22Rv1 (cell line): ENCODE results near the gene PRSS2.

ENCODE experiments used
- ZFX ChIP-seq: fragments of 450-650 bp; IDR thresholded peaks from 2 replicates; pipeline ENCODE4 v1.6.1; 2017; ENCODE audit warnings: antibody characterized with exemption, borderline replicate concordance
- TF ChIP-seq, protein P1 (sequence below): fragments of 450-650 bp; IDR thresholded peaks from 2 replicates; pipeline ENCODE4 v1.5.1; 2017; ENCODE audit warnings: mild to moderate bottlenecking

DNA sequence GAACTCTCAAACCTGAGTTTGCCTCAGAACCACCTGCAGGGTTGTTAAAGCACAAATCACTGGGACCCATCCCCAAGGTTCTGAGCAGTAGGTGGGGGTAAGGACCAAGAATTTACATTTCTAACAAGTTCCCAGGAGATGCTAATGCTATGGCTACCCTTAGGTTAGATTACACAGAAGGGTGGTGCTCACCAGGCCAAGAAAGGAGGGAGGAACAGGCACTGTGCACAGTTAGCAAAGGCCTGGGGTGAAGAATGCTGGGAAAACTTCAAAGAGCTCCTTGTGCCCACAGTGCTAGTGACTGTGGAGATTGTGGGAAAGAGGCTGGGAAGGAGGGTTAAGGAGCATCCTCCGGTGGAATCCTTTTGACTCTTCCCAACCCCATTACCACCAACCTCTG, 8.7 kb upstream of the PRSS2 start:
- TF ChIP-seq, protein P1, sequence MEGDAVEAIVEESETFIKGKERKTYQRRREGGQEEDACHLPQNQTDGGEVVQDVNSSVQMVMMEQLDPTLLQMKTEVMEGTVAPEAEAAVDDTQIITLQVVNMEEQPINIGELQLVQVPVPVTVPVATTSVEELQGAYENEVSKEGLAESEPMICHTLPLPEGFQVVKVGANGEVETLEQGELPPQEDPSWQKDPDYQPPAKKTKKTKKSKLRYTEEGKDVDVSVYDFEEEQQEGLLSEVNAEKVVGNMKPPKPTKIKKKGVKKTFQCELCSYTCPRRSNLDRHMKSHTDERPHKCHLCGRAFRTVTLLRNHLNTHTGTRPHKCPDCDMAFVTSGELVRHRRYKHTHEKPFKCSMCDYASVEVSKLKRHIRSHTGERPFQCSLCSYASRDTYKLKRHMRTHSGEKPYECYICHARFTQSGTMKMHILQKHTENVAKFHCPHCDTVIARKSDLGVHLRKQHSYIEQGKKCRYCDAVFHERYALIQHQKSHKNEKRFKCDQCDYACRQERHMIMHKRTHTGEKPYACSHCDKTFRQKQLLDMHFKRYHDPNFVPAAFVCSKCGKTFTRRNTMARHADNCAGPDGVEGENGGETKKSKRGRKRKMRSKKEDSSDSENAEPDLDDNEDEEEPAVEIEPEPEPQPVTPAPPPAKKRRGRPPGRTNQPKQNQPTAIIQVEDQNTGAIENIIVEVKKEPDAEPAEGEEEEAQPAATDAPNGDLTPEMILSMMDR, result no peak
- TF ChIP-seq ZFX, result no peak
